HAP-1 (cell line): ENCODE data around the gene NRF1.
"Not testable (repeated sequence)": the region's sequence is repeated elsewhere in the genome, so short reads cannot be mapped to it uniquely, and the experiment has no call there.

ENCODE experiments used
- DNase-seq, 2 experiments: peaks; one replicate each; pipeline ENCODE4 v3.0.0-alpha.2; 2016 to 2020; ENCODE audit warnings: low spot score in 2 of 2
- H3K27me3 ChIP-seq: fragments of 250-450 bp; sonication (Bioruptor Pico); 2 replicates; pipeline ENCODE4 v1.5.1; 2020; ENCODE audit warnings: low read depth, mild to moderate bottlenecking, moderate library complexity
- H3K36me3 ChIP-seq: fragments of 250-450 bp; sonication (Bioruptor Pico); replicated peaks from 2 replicates; pipeline ENCODE4 v1.5.1; 2020; ENCODE audit warnings: mild to moderate bottlenecking
- H3K4me1 ChIP-seq: fragments of 250-450 bp; sonication (Bioruptor Pico); 2 replicates; pipeline ENCODE4 v1.5.1; 2020; ENCODE audit warnings: mild to moderate bottlenecking
- H3K4me3 ChIP-seq: fragments of 250-450 bp; sonication (Bioruptor Pico); 2 replicates; pipeline ENCODE4 v1.5.1; 2020; ENCODE audit warnings: mild to moderate bottlenecking, moderate library complexity
- H3K9me3 ChIP-seq: fragments of 250-450 bp; sonication (Bioruptor Pico); 2 replicates; pipeline ENCODE4 v1.5.1; 2020; ENCODE audit warnings: mild to moderate bottlenecking, moderate library complexity
- in situ Hi-C: fragments of 300-500 bp; cut with MboI; formaldehyde crosslinking; loops from 3 replicates; pipeline ENCODE4 v1.14.3; 2020; ENCODE audit warnings: low sequenced_read_pairs, inconsistent platforms, mixed read lengths

The NRF1 gene

GRCh38 chr7:129643550-129644170 is 32.1 kb downstream of the NRF1 start:
- Histone ChIP-seq H3K36me3 (no peaks in the 10 kb centered on the region), H3K9me3 (no peaks in the 10 kb centered on the region), H3K4me3 (no peak overlapping the region), H3K4me1 (peaks cover 11% of the 10 kb centered on the region), H3K27me3 (no peaks in the 10 kb centered on the region)
- no peak for DNase-seq
- in situ Hi-C loops = loop anchor here (10.0 kb wide), 2 partner anchors 279 to 429 kb away; no protein-coding TSS in a partner anchor

GRCh38 chr7:129644634-129645230 is 33.2 kb downstream of the NRF1 start:
- peak in 1 of 2 experiments; percentile 80 for DNase-seq

GRCh38 chr7:129646369-129647021 is 35.0 kb downstream of the NRF1 start:
- H3K36me3 ChIP-seq = no peaks in the 10 kb centered on the region
- no peak for DNase-seq
- H3K4me1 ChIP-seq = peaks cover 23% of the 10 kb centered on the region
- no peaks in the 10 kb centered on the region for H3K9me3 ChIP-seq
- H3K4me3 ChIP-seq = no peak overlapping the region
- in situ Hi-C loops = loop anchor here (10.0 kb wide), 2 partner anchors 282 to 432 kb away; no protein-coding TSS in a partner anchor
- H3K27me3 ChIP-seq = no peaks in the 10 kb centered on the region

More at GRCh38 chr7:129644634-129645230, 33.2 kb downstream of the NRF1 start:
- Histone ChIP-seq H3K4me3 (no peak overlapping the region), H3K4me1 (peaks cover 19% of the 10 kb centered on the region), H3K9me3 (no peaks in the 10 kb centered on the region), H3K36me3 (no peaks in the 10 kb centered on the region), H3K27me3 (no peaks in the 10 kb centered on the region)
- in situ Hi-C loops = loop anchor here (10.0 kb wide), 2 partner anchors 280 to 430 kb away; no protein-coding TSS in a partner anchor

GRCh38 chr7:129649128-129649690 is 37.7 kb downstream of the NRF1 start:
- H3K9me3 ChIP-seq = no peaks in the 10 kb centered on the region
- peaks cover 18% of the 10 kb centered on the region for H3K4me1 ChIP-seq
- in situ Hi-C loops = loop anchor here (10.0 kb wide), 2 partner anchors 284 to 434 kb away; no protein-coding TSS in a partner anchor
- no peaks in the 10 kb centered on the region for H3K27me3 ChIP-seq
- no peak overlapping the region for H3K4me3 ChIP-seq
- peak; percentile 84 to 98 for DNase-seq
- H3K36me3 ChIP-seq = no peaks in the 10 kb centered on the region

GRCh38 chr7:129650056-129650758 is 38.7 kb downstream of the NRF1 start:
- H3K27me3 ChIP-seq = no peaks in the 10 kb centered on the region
- no peak for DNase-seq
- in situ Hi-C loops = no loop called here
- H3K36me3 ChIP-seq = no peaks in the 10 kb centered on the region
- no peak overlapping the region for H3K4me3 ChIP-seq
- no peaks in the 10 kb centered on the region for H3K9me3 ChIP-seq
- H3K4me1 ChIP-seq = peaks cover 14% of the 10 kb centered on the region

- DNase-seq = no peak
- Histone ChIP-seq H3K4me3 (no peak overlapping the region), H3K9me3 (no peaks in the 10 kb centered on the region), H3K36me3 (peaks cover 6% of the 10 kb centered on the region), H3K27me3 (no peaks in the 10 kb centered on the region), H3K4me1 (peaks cover 14% of the 10 kb centered on the region)
- in situ Hi-C loops = no loop called here
Measured at GRCh38 chr7:129652914-129653313, 41.4 kb downstream of the NRF1 start.

- in situ Hi-C loops = no loop called here
- no peaks in the 10 kb centered on the region for H3K27me3 ChIP-seq
- no peak for DNase-seq
- no peaks in the 10 kb centered on the region for H3K9me3 ChIP-seq
- peaks cover 25% of the 10 kb centered on the region for H3K36me3 ChIP-seq
- H3K4me1 ChIP-seq = no peaks in the 10 kb centered on the region
- no peak overlapping the region for H3K4me3 ChIP-seq
Measured at GRCh38 chr7:129655811-129656210, 44.3 kb downstream of the NRF1 start.

GRCh38 chr7:129657363-129657762 is 45.8 kb downstream of the NRF1 start:
- peaks cover 38% of the 10 kb centered on the region for H3K36me3 ChIP-seq
- no peak for DNase-seq
- H3K4me3 ChIP-seq = no peak overlapping the region
- no peaks in the 10 kb centered on the region for H3K27me3 ChIP-seq
- no peaks in the 10 kb centered on the region for H3K4me1 ChIP-seq
- peaks cover 9% of the 10 kb centered on the region for H3K9me3 ChIP-seq
- in situ Hi-C loops = no loop called here

- H3K27me3 ChIP-seq, DNase-seq, H3K4me1 ChIP-seq, H3K9me3 ChIP-seq, H3K4me3 ChIP-seq: not testable (repeated sequence)
- in situ Hi-C loops = loop anchor here (10.0 kb wide), 1 partner anchor 345 kb away; no protein-coding TSS in a partner anchor
- H3K36me3 ChIP-seq = peaks cover 38% of the 10 kb centered on the region
Measured at GRCh38 chr7:129659907-129660306, 48.4 kb downstream of the NRF1 start.

- Histone ChIP-seq H3K9me3 (peaks cover 9% of the 10 kb centered on the region), H3K27me3 (no peaks in the 10 kb centered on the region), H3K4me1 (no peaks in the 10 kb centered on the region), H3K4me3 (no peak overlapping the region), H3K36me3 (peaks cover 38% of the 10 kb centered on the region)
- DNase-seq = no peak
- in situ Hi-C loops = loop anchor here (10.0 kb wide), 1 partner anchor 343 kb away; no protein-coding TSS in a partner anchor
Measured at GRCh38 chr7:129661645-129662182, 50.2 kb downstream of the NRF1 start.

GRCh38 chr7:129663240-129663639 is 51.7 kb downstream of the NRF1 start:
- DNase-seq, H3K4me3 ChIP-seq, H3K4me1 ChIP-seq, H3K9me3 ChIP-seq, H3K27me3 ChIP-seq: not testable (repeated sequence)
- peaks cover 29% of the 10 kb centered on the region for H3K36me3 ChIP-seq
- in situ Hi-C loops = loop anchor here (10.0 kb wide), 1 partner anchor 342 kb away; no protein-coding TSS in a partner anchor

GRCh38 chr7:129664029-129665012 is 52.8 kb downstream of the NRF1 start:
- peaks cover 25% of the 10 kb centered on the region for H3K36me3 ChIP-seq
- no peak overlapping the region for H3K4me3 ChIP-seq
- H3K4me1 ChIP-seq = no peaks in the 10 kb centered on the region
- DNase-seq = peak in 1 of 2 experiments; percentile 74
- no peaks in the 10 kb centered on the region for H3K27me3 ChIP-seq
- H3K9me3 ChIP-seq = peaks cover 9% of the 10 kb centered on the region
- in situ Hi-C loops = loop anchor here (5.0 to 10.0 kb wide), 2 partner anchors 163 to 340 kb away; no protein-coding TSS in a partner anchor
